NCI-H748 (cell line): Measurements from ENCODE around the gene UBE2D2.

ENCODE experiments used
- DNase-seq: peaks from one replicate; lab custom pipeline; 2025; ENCODE audit not compliant: unreplicated experiment; lab: John Stamatoyannopoulos, UW

Gene UBE2D2

DNA sequence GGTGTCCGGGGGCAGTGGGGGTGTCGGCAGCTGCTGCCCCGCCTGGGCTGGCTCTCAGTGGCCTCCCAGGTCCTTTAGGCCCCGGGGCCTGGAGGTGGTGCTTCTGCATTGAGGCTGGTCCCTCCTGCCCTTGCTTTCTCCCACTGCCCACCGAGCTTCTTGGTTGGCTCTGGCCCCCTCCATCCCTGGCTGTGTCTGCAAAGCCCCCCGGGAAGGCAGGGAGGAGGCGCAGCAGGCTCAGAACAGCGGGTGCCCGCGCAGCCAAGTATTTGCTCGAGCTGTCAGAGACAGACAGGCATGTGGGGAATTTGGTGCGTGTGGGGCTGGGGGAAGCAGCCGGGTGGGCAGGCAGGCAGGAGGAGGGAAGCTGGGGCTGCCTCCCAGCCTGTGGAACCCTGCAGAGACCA lies 98.6 kb downstream of the UBE2D2 start:
- no peak for DNase-seq

GRCh38 chr5:139660105-139660922 lies 99.2 kb downstream of the UBE2D2 start:
- no peak for DNase-seq

DNA sequence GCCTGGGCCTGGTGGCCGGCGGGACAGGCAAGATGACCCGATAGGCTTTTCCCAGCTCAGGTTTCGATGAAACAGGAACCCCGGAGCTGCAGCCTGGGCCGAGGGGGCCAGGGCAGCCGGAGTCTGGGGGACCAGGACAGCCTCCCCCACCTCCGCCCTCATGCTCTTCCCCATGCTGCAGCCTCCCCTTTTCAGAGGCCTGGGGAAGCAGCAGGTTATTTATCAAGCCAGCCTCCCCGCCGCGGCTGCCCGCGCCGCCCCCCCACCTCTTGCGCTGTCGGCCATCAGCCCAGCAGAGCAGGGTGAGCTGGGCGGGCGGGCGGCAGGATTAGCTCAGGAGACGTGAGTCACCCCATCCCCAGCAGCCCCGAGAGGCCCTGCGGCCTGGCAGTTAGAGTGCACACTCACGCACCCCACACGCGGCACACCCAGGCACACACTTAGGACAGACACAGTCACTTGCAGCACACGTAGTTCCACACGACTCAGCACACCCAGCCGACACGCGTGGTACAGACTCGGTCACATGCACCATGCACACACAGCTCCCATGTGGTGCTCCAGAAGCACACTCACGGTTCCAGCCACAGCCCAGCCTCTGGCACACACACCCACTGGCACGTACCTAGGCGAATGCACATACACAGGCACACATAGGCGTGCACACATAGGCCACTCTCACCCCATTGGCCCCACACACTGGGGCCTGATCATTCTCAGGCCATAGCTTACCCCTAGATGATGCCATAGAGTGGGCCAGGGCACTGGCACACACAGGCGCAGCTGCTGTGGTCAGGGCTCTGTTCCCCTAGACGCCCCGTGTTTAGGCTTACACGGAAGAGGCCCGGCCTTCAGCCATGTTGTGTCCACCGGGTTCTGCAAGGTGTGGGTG lies 100.0 kb downstream of the UBE2D2 start:
- DNase-seq: no peak

DNA sequence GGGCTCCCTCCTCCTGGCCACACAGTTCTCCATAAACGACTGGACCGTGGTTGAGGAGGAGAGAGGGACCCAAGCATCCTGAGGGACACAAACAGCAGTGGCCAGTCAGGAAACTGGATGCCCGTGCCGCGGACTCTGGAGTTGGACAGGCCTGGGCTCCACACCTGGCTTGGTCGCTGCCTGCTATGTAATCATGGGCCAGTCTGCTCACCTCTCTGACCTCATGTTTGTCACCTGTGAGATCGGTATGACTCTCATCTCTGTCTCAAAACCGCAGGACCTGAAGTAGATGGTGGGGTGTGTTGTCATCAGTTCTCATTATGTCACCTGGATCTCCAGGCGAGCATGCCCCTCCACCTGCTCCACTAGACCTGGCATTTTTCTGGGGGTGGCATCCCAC lies 101.5 kb downstream of the UBE2D2 start:
- no peak for DNase-seq

GRCh38 chr5:139663207-139664085 lies 102.3 kb downstream of the UBE2D2 start:
- DNase-seq: no peak

GRCh38 chr5:139664086-139664693 lies 103.1 kb downstream of the UBE2D2 start:
- DNase-seq: no peak

GRCh38 chr5:139664727-139665351 lies 103.7 kb downstream of the UBE2D2 start:
- no peak for DNase-seq

GRCh38 chr5:139665626-139666025 lies 104.5 kb downstream of the UBE2D2 start:
- no peak for DNase-seq

DNA sequence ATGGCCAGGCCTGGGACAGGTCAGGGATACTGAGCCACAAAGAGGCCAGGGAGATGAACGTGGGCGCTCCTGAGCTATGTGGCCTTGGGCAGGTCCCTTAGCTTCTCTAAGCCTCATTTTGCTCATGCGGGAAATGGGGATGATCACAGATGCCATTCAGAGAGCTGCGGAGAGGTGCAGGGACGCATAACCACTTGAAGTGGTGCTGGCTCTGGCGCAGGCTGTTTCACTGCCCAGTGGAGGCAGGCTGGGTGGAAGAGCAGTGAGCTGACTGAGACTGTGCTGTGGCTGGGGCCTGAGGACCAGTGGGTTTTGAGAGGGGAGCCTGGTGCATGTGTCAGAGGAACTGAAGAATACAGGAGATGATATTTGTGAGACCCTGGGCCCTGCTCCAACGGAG lies 105.4 kb downstream of the UBE2D2 start:
- DNase-seq: no peak

- no peak for DNase-seq
Observed at GRCh38 chr5:139667001-139667729, 106.0 kb downstream of the UBE2D2 start.

DNA sequence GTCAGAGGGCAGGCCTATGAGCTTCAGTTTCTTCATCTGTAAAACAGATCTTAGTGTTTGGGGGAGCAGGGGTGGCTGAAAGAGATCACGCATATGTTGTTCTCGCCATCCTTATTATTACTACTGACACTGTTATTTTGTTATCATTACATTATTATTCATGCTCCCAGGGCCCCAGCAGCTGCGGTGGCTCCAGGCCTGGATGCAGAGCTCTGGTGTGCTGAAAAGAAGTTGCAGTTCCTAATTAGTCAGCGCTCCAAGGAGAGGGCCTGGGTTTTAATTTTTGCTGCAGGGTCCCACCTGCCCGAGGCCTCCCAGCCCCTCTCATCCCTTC lies 106.6 kb downstream of the UBE2D2 start:
- DNase-seq: no peak

GRCh38 chr5:139668064-139668880 lies 107.1 kb downstream of the UBE2D2 start:
- DNase-seq: no peak

GRCh38 chr5:139668924-139669661 lies 108.0 kb downstream of the UBE2D2 start:
- peak; percentile 33 for DNase-seq

DNA sequence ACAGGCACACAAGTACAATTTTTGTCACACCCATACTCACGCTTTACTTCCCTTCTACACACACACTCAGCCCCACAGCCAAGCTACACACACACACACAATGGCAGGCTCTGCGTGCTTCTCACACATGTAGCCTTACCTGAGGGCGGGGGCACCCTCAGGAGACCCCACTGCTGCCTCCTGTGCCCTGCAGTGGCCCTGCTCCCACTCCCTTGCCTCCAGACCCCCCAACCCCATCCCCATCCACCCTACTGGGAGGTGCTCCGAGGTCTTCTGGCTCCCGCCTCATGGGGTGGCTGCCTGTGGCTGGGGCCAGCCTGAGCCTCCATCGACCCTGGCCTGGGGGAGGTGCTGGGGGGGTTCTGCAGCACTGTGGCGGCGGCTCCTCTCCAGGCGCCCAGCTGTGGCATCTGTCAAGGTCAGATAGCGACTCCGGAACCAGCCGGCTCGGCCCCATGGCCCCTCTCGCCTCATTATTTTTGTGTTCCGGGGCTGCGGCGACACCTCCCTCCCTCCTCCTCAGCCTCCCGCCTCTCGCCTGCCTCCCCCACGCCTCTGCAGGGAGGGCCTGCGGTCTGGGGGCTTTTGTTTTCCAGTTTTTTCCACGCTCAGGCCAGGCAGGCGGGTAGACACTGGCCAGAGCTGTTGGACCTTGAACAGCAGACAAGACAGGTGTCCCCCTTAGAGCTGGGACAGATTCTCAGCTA lies 108.7 kb downstream of the UBE2D2 start:
- DNase-seq: no peak

GRCh38 chr5:139670369-139671095 lies 109.4 kb downstream of the UBE2D2 start:
- DNase-seq: no peak

GRCh38 chr5:139671096-139671841 lies 110.1 kb downstream of the UBE2D2 start:
- DNase-seq: no peak
